ENCODE measurements around the gene ARRDC1. TPM values are rescaled to one million over a fixed set of nuclear protein-coding genes. Genes with fewer than 3 reads are reported as not detected.

Gene ARRDC1
- total RNA-seq, 1 donor from 2014 or later, result 110 TPM

GRCh38 chr9:137645211-137645610 is 39.7 kb downstream of the ARRDC1 start:
- no peak for DNase-seq (ENCODE audit: low read depth)
- H3K4me3 ChIP-seq (ENCODE audit: low read depth, low read length), result no peak overlapping the region
- H3K27me3 ChIP-seq (ENCODE audit: control insufficient read depth, insufficient read depth, low read length), result no peaks in the 10 kb centered on the region
- no peaks in the 10 kb centered on the region for H3K36me3 ChIP-seq (ENCODE audit: control insufficient read depth, insufficient read depth, low read length)
- TF ChIP-seq, protein P1, sequence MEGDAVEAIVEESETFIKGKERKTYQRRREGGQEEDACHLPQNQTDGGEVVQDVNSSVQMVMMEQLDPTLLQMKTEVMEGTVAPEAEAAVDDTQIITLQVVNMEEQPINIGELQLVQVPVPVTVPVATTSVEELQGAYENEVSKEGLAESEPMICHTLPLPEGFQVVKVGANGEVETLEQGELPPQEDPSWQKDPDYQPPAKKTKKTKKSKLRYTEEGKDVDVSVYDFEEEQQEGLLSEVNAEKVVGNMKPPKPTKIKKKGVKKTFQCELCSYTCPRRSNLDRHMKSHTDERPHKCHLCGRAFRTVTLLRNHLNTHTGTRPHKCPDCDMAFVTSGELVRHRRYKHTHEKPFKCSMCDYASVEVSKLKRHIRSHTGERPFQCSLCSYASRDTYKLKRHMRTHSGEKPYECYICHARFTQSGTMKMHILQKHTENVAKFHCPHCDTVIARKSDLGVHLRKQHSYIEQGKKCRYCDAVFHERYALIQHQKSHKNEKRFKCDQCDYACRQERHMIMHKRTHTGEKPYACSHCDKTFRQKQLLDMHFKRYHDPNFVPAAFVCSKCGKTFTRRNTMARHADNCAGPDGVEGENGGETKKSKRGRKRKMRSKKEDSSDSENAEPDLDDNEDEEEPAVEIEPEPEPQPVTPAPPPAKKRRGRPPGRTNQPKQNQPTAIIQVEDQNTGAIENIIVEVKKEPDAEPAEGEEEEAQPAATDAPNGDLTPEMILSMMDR (IDR thresholded peaks at IDR 0.05; ENCODE audit: insufficient read depth, low read length, poor library complexity, severe bottlenecking), result no peak

- no peaks in the 10 kb centered on the region for H3K36me3 ChIP-seq (ENCODE audit: control insufficient read depth, insufficient read depth, low read length)
- no peaks in the 10 kb centered on the region for H3K27me3 ChIP-seq (ENCODE audit: control insufficient read depth, insufficient read depth, low read length)
- no peak for DNase-seq (ENCODE audit: low read depth)
- H3K4me3 ChIP-seq (ENCODE audit: low read depth, low read length), result no peak overlapping the region
- TF ChIP-seq, protein P1 (IDR thresholded peaks at IDR 0.05; ENCODE audit: insufficient read depth, low read length, poor library complexity, severe bottlenecking), result no peak
Measured at GRCh38 chr9:137646341-137646740, 40.9 kb downstream of the ARRDC1 start.

GRCh38 chr9:137647096-137647714 is 41.7 kb downstream of the ARRDC1 start:
- no peaks in the 10 kb centered on the region for H3K36me3 ChIP-seq (ENCODE audit: control insufficient read depth, insufficient read depth, low read length)
- DNase-seq (ENCODE audit: low read depth), result no peak
- TF ChIP-seq, protein P1 (IDR thresholded peaks at IDR 0.05; ENCODE audit: insufficient read depth, low read length, poor library complexity, severe bottlenecking), result no peak
- no peak overlapping the region for H3K4me3 ChIP-seq (ENCODE audit: low read depth, low read length)
- no peaks in the 10 kb centered on the region for H3K27me3 ChIP-seq (ENCODE audit: control insufficient read depth, insufficient read depth, low read length)

DNA sequence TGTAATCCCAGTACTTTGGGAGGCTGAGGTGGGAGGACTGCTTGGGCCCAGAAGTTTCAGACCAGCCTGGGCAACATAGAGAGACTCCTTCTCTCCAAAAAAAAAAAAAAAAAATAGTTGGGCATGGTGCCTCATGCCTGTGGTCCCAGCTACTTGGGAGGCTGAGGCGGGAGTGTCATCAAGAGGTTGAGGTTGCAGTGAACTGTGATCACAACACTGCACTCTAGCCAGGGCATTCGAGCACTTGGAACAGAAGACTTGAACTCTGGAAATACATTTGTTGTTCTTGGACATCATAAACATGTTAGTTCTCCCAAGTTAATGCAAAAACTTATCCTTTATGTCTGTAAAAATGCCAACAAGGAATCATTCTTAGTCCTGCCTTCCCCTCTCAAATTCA is 42.9 kb downstream of the ARRDC1 start:
- TF ChIP-seq, protein P1 (IDR thresholded peaks at IDR 0.05; ENCODE audit: insufficient read depth, low read length, poor library complexity, severe bottlenecking), result no peak
- Histone ChIP-seq H3K4me3 (ENCODE audit: low read depth, low read length) (no peak overlapping the region), H3K36me3 (ENCODE audit: control insufficient read depth, insufficient read depth, low read length) (no peaks in the 10 kb centered on the region), H3K27me3 (ENCODE audit: control insufficient read depth, insufficient read depth, low read length) (no peaks in the 10 kb centered on the region)
- no peak for DNase-seq (ENCODE audit: low read depth)

DNA sequence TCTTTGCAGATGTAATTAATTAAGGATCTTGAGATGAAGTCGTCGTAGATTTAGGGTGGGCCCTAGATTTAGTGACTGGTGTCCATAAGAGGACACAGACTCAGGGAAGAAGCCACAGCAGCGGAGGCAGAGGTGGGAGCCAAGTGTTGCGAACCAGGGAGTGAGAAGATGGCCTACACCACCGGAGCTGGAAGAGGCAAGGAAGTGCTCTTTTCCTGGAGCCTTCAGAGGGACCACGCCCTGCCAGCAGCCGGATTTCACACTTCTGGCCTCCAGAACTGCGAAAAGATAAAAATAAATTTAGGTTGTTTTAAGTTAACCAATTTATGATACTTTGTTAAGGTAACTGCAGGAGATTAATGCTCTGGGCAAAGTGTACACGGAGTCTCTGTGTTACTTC is 44.1 kb downstream of the ARRDC1 start:
- TF ChIP-seq, protein P1 (IDR thresholded peaks at IDR 0.05; ENCODE audit: insufficient read depth, low read length, poor library complexity, severe bottlenecking), result no peak
- Histone ChIP-seq H3K27me3 (ENCODE audit: control insufficient read depth, insufficient read depth, low read length) (no peaks in the 10 kb centered on the region), H3K36me3 (ENCODE audit: control insufficient read depth, insufficient read depth, low read length) (no peaks in the 10 kb centered on the region), H3K4me3 (ENCODE audit: low read depth, low read length) (no peak overlapping the region)
- DNase-seq (ENCODE audit: low read depth), result no peak

- TF ChIP-seq, protein P1 (IDR thresholded peaks at IDR 0.05; ENCODE audit: insufficient read depth, low read length, poor library complexity, severe bottlenecking), result no peak
- no peaks in the 10 kb centered on the region for H3K36me3 ChIP-seq (ENCODE audit: control insufficient read depth, insufficient read depth, low read length)
- no peak for DNase-seq (ENCODE audit: low read depth)
- no peak overlapping the region for H3K4me3 ChIP-seq (ENCODE audit: low read depth, low read length)
- no peaks in the 10 kb centered on the region for H3K27me3 ChIP-seq (ENCODE audit: control insufficient read depth, insufficient read depth, low read length)
Measured at GRCh38 chr9:137650259-137650658, 44.8 kb downstream of the ARRDC1 start.
